ENCODE data around the gene KCNE5.
"Not testable (repeated sequence)": the region's sequence is repeated elsewhere in the genome, so short reads cannot be mapped to it uniquely, and the experiment has no call there.

KCNE5 gene

DNA sequence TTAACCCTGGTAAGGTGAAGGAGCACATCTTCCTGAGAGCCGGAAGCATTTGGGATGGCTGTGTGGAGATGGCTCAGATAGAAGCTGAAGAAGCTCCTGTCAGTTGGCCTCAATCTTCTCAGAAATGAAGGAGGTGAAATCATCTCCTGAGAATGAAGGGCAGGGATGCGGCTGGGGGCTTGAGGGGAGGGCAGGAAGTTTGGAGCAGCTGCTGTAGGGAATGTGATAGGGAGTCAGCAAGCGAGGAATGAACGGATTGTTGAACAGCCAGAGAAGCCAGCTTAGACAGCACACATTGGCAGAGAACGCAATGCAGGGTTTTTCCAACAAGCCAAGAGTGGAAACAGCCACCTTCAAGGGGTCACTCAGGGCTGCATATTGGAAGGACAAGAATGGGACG lies 10.0 kb downstream of the KCNE5 start:
- WGBS, 2 experiments (ENCODE audit: insufficient coverage in 2 of 2) = 78 to 83% methylated on average over 4 to 5 of the region's 6 CpGs
- Histone ChIP-seq H3K27ac (ENCODE audit: low read depth, low read length, severe bottlenecking) (no peak overlapping the region), H3K4me3 (ENCODE audit: extremely low read depth, insufficient read depth, low read length, poor library complexity, severe bottlenecking) (no peak overlapping the region), H3K36me3 (ENCODE audit: control insufficient read depth, insufficient read depth, low read length) (no peaks in the 10 kb centered on the region), H3K9me3 (ENCODE audit: control insufficient read depth, low read length) (no peaks in the 10 kb centered on the region), H3K4me1 (ENCODE audit: control insufficient read depth, insufficient read depth, low read length, poor library complexity, severe bottlenecking) (peaks cover 8% of the 10 kb centered on the region)

DNA sequence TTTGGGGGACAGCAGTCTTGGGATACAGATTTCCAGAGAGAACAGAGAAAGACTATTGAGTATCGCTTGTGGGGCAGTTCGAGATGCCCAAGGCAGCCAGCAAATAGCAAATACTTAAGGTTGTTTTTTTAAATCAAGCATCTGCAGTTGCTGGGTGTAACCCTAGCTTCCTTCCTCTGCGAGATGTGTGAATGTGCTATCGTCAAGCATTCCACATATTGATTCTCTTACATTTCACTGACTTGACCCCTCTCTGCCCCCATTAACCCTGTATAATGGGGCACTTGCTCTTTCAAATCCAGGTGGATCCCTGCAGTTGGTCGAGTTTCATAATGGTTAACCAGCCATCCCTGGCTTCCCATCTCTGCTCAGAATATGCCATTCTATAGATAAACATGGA lies 23.5 kb downstream of the KCNE5 start:
- H3K4me3 ChIP-seq (ENCODE audit: extremely low read depth, insufficient read depth, low read length, poor library complexity, severe bottlenecking) = no peak overlapping the region
- no peaks in the 10 kb centered on the region for H3K36me3 ChIP-seq (ENCODE audit: control insufficient read depth, insufficient read depth, low read length)
- WGBS, 2 experiments (ENCODE audit: insufficient coverage in 2 of 2) = 79% methylated on average over 2 of the region's 5 CpGs; no CpG with 5 or more reads in 1 of the 2 experiments
- no peaks in the 10 kb centered on the region for H3K9me3 ChIP-seq (ENCODE audit: control insufficient read depth, low read length)
- no peaks in the 10 kb centered on the region for H3K4me1 ChIP-seq (ENCODE audit: control insufficient read depth, insufficient read depth, low read length, poor library complexity, severe bottlenecking)
- no peak overlapping the region for H3K27ac ChIP-seq (ENCODE audit: low read depth, low read length, severe bottlenecking)

DNA sequence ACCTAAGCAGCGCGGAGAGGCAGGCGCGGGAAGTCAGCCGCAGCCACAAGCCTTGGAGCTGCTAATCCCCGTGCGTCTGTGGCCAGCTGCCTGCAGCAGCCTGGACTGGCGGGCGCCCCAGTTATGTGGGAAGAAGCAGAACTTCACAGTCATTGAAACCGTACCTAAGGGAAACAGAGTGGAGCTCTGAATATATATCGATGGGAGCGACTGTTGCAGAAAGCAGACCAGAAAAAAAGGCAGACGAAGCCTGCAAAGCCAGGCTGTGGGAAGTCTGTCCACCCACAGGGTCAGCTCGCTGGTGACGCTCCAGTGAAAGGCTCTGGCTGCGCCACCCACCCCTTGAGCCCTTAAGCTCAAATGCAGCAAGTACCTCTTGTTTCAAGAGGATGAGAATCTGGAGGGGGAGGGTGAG lies 24.7 kb downstream of the KCNE5 start:
- 33 to 74% methylated on average over 3 to 10 of the region's 16 CpGs for WGBS, 2 experiments (ENCODE audit: insufficient coverage in 2 of 2)
- no peaks in the 10 kb centered on the region for H3K36me3 ChIP-seq (ENCODE audit: control insufficient read depth, insufficient read depth, low read length)
- H3K27ac ChIP-seq (ENCODE audit: low read depth, low read length, severe bottlenecking) = no peak overlapping the region
- no peaks in the 10 kb centered on the region for H3K9me3 ChIP-seq (ENCODE audit: control insufficient read depth, low read length)
- H3K4me1 ChIP-seq (ENCODE audit: control insufficient read depth, insufficient read depth, low read length, poor library complexity, severe bottlenecking) = no peaks in the 10 kb centered on the region
- no peak overlapping the region for H3K4me3 ChIP-seq (ENCODE audit: extremely low read depth, insufficient read depth, low read length, poor library complexity, severe bottlenecking)

DNA sequence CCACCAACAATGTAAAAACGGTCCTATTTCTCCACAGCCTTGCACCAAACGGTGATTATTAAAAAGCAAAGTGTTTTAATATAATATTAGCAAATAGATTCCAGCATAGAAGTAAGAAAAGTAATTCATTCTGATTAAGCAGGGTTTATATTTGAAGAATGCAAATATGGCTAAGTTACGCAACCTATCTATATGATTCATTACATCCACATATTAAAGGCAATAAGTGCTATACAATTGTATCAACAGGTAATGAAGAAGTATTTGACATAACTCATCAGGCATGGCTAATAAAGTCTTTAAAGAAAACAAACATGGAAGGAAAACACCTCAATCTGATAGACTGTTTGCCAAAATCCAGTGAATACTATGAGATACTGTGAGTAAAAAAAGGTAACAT lies 29.0 kb downstream of the KCNE5 start:
- no CpG with 5 or more reads among the region's 3 CpGs for WGBS, 2 experiments (ENCODE audit: insufficient coverage in 2 of 2)
- H3K4me3 ChIP-seq (ENCODE audit: extremely low read depth, insufficient read depth, low read length, poor library complexity, severe bottlenecking) = no peak overlapping the region
- H3K4me1 ChIP-seq (ENCODE audit: control insufficient read depth, insufficient read depth, low read length, poor library complexity, severe bottlenecking) = no peaks in the 10 kb centered on the region
- no peaks in the 10 kb centered on the region for H3K9me3 ChIP-seq (ENCODE audit: control insufficient read depth, low read length)
- H3K27ac ChIP-seq (ENCODE audit: low read depth, low read length, severe bottlenecking) = no peak overlapping the region
- H3K36me3 ChIP-seq (ENCODE audit: control insufficient read depth, insufficient read depth, low read length) = no peaks in the 10 kb centered on the region

DNA sequence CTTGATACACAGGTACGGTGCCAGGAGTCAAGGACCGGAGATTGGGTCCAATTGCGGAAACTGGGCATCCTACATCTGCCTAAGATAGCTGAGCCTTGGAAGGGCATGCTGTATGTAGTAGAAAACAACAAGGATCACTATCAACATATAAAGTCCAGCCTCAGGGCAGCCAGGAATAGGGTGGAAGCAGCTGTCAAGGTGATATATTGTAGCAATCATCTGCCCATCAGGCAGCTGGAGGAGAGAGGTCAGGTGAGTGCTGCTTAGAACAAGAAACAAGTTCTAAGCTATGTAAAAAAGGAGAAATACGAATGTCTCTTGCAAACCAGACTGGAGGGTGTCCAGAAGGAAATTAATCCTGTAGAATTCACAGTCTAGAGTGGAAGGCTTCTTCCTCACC lies 34.8 kb downstream of the KCNE5 start:
- Histone ChIP-seq H3K4me1 (ENCODE audit: control insufficient read depth, insufficient read depth, low read length, poor library complexity, severe bottlenecking) (no peaks in the 10 kb centered on the region), H3K4me3 (ENCODE audit: extremely low read depth, insufficient read depth, low read length, poor library complexity, severe bottlenecking) (no peak overlapping the region), H3K36me3 (ENCODE audit: control insufficient read depth, insufficient read depth, low read length) (no peaks in the 10 kb centered on the region), H3K9me3 (ENCODE audit: control insufficient read depth, low read length) (no peaks in the 10 kb centered on the region), H3K27ac (ENCODE audit: low read depth, low read length, severe bottlenecking) (no peak overlapping the region)
- no CpG with 5 or more reads among the region's 4 CpGs for WGBS, 2 experiments (ENCODE audit: insufficient coverage in 2 of 2)

DNA sequence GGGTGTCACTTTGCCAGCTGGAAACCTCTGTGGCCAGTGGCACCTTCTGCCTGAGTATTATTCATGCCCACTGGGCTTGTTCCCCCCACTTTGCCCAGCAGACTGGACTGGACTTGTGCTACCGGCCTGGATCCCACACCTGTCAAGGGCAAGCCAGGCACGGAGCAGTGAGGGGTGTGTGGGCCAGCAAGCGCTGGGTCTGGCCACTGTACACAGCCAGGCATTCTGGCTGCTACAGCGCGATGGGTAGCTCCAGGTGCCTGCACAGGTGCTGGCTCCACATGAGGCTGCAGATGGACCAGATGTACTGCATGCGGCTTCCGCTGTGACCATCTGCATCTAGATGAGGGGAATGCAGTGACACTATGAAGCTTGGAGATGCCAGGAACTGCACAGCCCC lies 39.5 kb downstream of the KCNE5 start:
- H3K4me3 ChIP-seq (ENCODE audit: extremely low read depth, insufficient read depth, low read length, poor library complexity, severe bottlenecking) = no peak overlapping the region
- 86% methylated on average over 2 of the region's 7 CpGs; no CpG with 5 or more reads in 1 of the 2 experiments for WGBS, 2 experiments (ENCODE audit: insufficient coverage in 2 of 2)
- H3K9me3 ChIP-seq (ENCODE audit: control insufficient read depth, low read length) = no peaks in the 10 kb centered on the region
- no peaks in the 10 kb centered on the region for H3K36me3 ChIP-seq (ENCODE audit: control insufficient read depth, insufficient read depth, low read length)
- H3K27ac ChIP-seq (ENCODE audit: low read depth, low read length, severe bottlenecking) = no peak overlapping the region
- H3K4me1 ChIP-seq (ENCODE audit: control insufficient read depth, insufficient read depth, low read length, poor library complexity, severe bottlenecking) = no peaks in the 10 kb centered on the region

DNA sequence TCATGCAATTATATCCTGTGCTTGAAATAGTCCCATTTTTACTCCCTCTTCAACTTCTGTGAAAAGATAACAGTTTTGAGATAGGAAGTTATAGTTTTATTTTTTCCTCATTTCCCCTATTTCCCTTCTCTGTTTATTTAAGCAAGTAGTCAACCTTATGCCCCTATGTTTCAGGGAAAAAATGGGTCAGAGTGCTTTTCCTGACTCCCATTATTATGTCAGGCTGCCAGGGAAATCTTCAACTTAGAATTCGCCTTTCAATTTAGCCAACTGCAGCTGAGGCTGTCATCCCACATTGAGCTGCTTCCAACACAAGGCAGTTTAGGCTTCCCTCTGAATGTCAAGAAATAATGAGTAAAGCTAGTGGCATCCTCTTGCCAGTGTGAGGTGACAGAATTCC lies 46.1 kb downstream of the KCNE5 start:
- no peak overlapping the region for H3K4me3 ChIP-seq (ENCODE audit: extremely low read depth, insufficient read depth, low read length, poor library complexity, severe bottlenecking)
- H3K9me3 ChIP-seq (ENCODE audit: control insufficient read depth, low read length) = no peaks in the 10 kb centered on the region
- H3K27ac ChIP-seq (ENCODE audit: low read depth, low read length, severe bottlenecking) = no peak overlapping the region
- WGBS, 2 experiments (ENCODE audit: insufficient coverage in 2 of 2) = no CpG with 5 or more reads among the region's 1 CpG
- H3K36me3 ChIP-seq (ENCODE audit: control insufficient read depth, insufficient read depth, low read length) = no peaks in the 10 kb centered on the region
- H3K4me1 ChIP-seq (ENCODE audit: control insufficient read depth, insufficient read depth, low read length, poor library complexity, severe bottlenecking) = no peaks in the 10 kb centered on the region

DNA sequence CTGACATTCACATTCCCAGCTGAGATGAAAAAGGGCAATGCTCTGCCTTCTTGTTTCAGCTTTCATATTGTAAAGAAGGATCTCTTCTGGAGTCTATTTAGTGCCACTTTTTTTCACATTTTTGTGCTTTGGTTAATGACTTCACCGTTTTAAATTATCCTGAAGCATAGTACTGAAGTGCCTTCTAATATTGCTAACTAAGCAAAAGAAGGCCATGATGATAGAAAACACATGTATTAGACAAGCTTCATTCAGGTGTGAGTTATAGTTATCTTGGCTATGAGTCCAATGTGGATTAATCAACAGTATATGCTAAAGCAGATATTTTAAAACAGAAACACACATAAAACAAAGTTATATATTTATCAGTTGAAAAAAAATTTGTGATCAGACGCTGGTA lies 47.9 kb downstream of the KCNE5 start:
- H3K27ac ChIP-seq (ENCODE audit: low read depth, low read length, severe bottlenecking) = no peak overlapping the region
- no CpG with 5 or more reads among the region's 2 CpGs for WGBS, 2 experiments (ENCODE audit: insufficient coverage in 2 of 2)
- H3K4me3 ChIP-seq (ENCODE audit: extremely low read depth, insufficient read depth, low read length, poor library complexity, severe bottlenecking) = no peak overlapping the region
- H3K4me1 ChIP-seq (ENCODE audit: control insufficient read depth, insufficient read depth, low read length, poor library complexity, severe bottlenecking) = peaks cover 6% of the 10 kb centered on the region
- no peaks in the 10 kb centered on the region for H3K36me3 ChIP-seq (ENCODE audit: control insufficient read depth, insufficient read depth, low read length)
- no peaks in the 10 kb centered on the region for H3K9me3 ChIP-seq (ENCODE audit: control insufficient read depth, low read length)

DNA sequence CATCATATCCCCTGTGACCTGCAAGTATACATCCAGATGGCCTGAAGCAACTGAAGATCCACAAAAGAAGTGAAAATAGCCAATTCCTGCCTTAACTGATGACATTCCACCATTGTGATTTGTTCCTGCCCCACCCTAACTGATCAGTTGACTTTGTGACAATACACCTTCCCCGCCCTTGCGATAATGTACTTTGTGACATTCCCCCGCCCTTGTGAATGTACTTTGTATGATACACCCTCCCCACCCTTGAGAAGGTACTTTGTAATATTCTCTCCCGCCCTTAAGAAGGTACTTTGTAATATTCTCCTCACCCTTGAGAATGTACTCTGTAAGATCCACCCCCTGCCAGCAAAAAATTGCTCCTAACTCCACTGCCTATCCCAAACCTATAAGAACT lies 48.9 kb downstream of the KCNE5 start:
- not testable (repeated sequence) for H3K36me3 ChIP-seq (ENCODE audit: control insufficient read depth, insufficient read depth, low read length); H3K4me3 ChIP-seq (ENCODE audit: extremely low read depth, insufficient read depth, low read length, poor library complexity, severe bottlenecking); H3K27ac ChIP-seq (ENCODE audit: low read depth, low read length, severe bottlenecking); H3K4me1 ChIP-seq (ENCODE audit: control insufficient read depth, insufficient read depth, low read length, poor library complexity, severe bottlenecking); H3K9me3 ChIP-seq (ENCODE audit: control insufficient read depth, low read length)
- WGBS, 2 experiments (ENCODE audit: insufficient coverage in 2 of 2) = no CpG with 5 or more reads among the region's 4 CpGs

Measured in mesodermal cell (in vitro differentiated cells).